ENCODE data around the gene CYP26A1. TPM values are rescaled to one million over a fixed set of nuclear protein-coding genes. Genes with fewer than 3 reads are reported as not detected.
"Not testable (repeated sequence)": the region's sequence is repeated elsewhere in the genome, so short reads cannot be mapped to it uniquely, and the experiment has no call there.

The CYP26A1 gene
- total RNA-seq, 4 donors from 2014 or later = not detected

DNA sequence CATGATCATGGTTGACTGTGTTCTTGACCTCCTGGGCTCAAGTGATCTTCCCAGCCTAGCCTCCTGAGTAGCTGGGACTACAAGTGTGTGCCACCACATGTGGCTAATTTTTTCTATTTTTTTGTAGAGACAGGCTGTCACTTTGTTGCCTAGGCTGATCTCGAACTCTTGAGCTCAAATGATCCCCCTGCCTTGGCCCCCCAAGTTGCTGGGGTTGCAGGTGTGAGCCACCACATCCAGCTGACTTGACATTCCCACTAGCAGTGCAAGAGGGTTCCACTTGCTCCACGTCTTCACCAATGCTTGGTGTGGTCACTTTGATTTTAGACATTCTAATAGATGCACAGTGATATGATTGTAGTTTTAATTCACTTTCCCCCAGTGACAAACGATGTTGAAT is 25.1 kb downstream of the CYP26A1 start:
- H3K4me3 ChIP-seq = no peak overlapping the region
- TF ChIP-seq POLR2A (IDR thresholded peaks at IDR 0.05; ENCODE audit: low read depth) (no peak), POLR2AphosphoS5 (IDR thresholded peaks at IDR 0.05) (no peak), EP300 (IDR thresholded peaks at IDR 0.05) (no peak)
- TF ChIP-seq, protein P1, sequence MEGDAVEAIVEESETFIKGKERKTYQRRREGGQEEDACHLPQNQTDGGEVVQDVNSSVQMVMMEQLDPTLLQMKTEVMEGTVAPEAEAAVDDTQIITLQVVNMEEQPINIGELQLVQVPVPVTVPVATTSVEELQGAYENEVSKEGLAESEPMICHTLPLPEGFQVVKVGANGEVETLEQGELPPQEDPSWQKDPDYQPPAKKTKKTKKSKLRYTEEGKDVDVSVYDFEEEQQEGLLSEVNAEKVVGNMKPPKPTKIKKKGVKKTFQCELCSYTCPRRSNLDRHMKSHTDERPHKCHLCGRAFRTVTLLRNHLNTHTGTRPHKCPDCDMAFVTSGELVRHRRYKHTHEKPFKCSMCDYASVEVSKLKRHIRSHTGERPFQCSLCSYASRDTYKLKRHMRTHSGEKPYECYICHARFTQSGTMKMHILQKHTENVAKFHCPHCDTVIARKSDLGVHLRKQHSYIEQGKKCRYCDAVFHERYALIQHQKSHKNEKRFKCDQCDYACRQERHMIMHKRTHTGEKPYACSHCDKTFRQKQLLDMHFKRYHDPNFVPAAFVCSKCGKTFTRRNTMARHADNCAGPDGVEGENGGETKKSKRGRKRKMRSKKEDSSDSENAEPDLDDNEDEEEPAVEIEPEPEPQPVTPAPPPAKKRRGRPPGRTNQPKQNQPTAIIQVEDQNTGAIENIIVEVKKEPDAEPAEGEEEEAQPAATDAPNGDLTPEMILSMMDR (IDR thresholded peaks at IDR 0.05) = no peak
- H3K4me1 ChIP-seq = no peaks in the 10 kb centered on the region
- 79% methylated on average over 3 of the region's 3 CpGs for WGBS
- H3K36me3 ChIP-seq = no peaks in the 10 kb centered on the region
- intact Hi-C loops (cut with DNase I) = no loop called here
- no peaks in the 10 kb centered on the region for H3K27me3 ChIP-seq
- DNase-seq (ENCODE audit: extremely low spot score) = peak; percentile 60
- no peaks in the 10 kb centered on the region for H3K9me3 ChIP-seq
- no peak overlapping the region for H3K27ac ChIP-seq (replicated peaks in 1 of 4)

DNA sequence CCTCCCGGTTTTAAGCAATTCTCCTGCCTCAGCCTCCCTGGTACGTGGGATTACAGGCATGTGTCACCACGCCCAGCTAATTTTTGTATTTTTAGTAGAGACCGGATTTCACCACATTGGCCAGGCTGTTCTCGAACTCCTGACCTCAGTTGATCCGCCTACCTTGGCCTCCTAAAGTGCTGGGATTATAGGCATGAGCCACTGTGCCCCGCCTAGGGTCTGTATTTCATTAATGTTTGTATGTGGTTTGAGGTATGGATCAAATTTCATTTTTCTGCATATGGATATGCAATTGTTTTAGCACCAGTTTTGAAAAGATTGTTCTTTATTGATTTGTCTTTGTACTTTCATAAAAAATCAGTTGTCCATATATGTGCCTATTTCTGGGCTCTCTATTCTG is 26.0 kb downstream of the CYP26A1 start:
- peak; percentile 60 for DNase-seq (ENCODE audit: extremely low spot score)
- TF ChIP-seq EP300 (IDR thresholded peaks at IDR 0.05) (no peak), POLR2AphosphoS5 (IDR thresholded peaks at IDR 0.05) (no peak)
- TF ChIP-seq, protein P1 (IDR thresholded peaks at IDR 0.05) = no peak
- intact Hi-C loops (cut with DNase I) = no loop called here
- Histone ChIP-seq H3K36me3 (no peaks in the 10 kb centered on the region), H3K27ac (replicated peaks in 1 of 4) (no peak overlapping the region), H3K4me3 (no peak overlapping the region), H3K9me3 (no peaks in the 10 kb centered on the region), H3K4me1 (no peaks in the 10 kb centered on the region), H3K27me3 (no peaks in the 10 kb centered on the region)
- WGBS = 93% methylated on average over 7 of the region's 7 CpGs

DNA sequence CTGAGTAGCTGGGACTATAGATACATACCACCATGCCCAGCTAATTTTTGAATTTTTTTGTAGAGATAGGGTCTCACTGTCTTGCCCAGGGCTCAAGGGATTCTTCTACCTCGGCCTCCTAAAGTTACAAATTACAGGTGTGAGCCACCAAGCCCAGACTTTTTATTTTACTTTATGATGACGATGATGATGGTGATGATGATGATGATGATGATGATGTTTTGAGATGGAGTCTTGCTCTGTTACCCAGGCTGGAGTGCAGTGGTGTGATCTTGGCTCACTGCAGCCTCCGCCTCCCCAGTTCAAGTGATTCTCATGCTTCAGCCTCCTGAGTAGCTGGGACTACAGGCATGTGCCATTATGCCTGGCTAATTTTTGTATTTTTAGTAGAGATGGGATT is 27.5 kb downstream of the CYP26A1 start:
- intact Hi-C loops (cut with DNase I); H3K27me3 ChIP-seq; DNase-seq (ENCODE audit: extremely low spot score); H3K27ac ChIP-seq (replicated peaks in 1 of 4); H3K4me3 ChIP-seq; H3K9me3 ChIP-seq; H3K36me3 ChIP-seq; H3K4me1 ChIP-seq: not testable (repeated sequence)
- 83% methylated on average over 3 of the region's 3 CpGs for WGBS

- intact Hi-C loops (cut with DNase I) = no loop called here
- TF ChIP-seq POLR2AphosphoS5 (IDR thresholded peaks at IDR 0.05) (no peak), EP300 (IDR thresholded peaks at IDR 0.05) (no peak), POLR2A (IDR thresholded peaks at IDR 0.05; ENCODE audit: low read depth) (no peak)
- TF ChIP-seq, protein P1 (IDR thresholded peaks at IDR 0.05) = no peak
- 89% methylated on average over 1 of the region's 1 CpG for WGBS
Measured at GRCh38 chr10:93103953-93104352, 30.3 kb downstream of the CYP26A1 start.

DNA sequence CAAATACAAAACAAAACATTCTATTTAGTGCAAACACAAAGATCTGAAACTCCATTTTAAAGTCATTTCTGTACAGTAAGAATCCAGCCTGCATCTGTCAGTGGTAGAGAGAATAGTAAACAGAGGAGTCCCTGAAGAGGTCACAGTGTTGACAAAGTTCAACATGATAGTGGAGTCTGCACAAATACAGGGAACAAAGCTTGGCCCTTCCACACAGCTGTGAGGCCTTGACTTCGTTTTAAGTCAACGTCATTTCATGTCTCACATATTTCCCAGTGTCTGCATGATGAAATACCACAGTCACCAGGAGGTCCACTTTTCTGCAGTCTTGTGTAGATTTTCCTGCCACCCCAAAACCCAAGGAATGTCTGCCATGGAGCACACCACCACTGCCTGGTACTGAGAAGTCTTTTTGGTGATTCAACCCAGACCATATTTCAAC is 33.0 kb downstream of the CYP26A1 start:
- H3K27me3 ChIP-seq = no peaks in the 10 kb centered on the region
- DNase-seq (ENCODE audit: extremely low spot score) = peak; percentile 19
- H3K36me3 ChIP-seq = no peaks in the 10 kb centered on the region
- TF ChIP-seq EP300 (IDR thresholded peaks at IDR 0.05) (no peak), POLR2AphosphoS5 (IDR thresholded peaks at IDR 0.05) (no peak), POLR2A (IDR thresholded peaks at IDR 0.05; ENCODE audit: low read depth) (no peak)
- TF ChIP-seq, protein P1 (IDR thresholded peaks at IDR 0.05) = no peak
- no peaks in the 10 kb centered on the region for H3K4me1 ChIP-seq
- intact Hi-C loops (cut with DNase I) = no loop called here
- no peak overlapping the region for H3K4me3 ChIP-seq
- H3K9me3 ChIP-seq = no peaks in the 10 kb centered on the region
- WGBS = 39% methylated on average over 2 of the region's 2 CpGs
- H3K27ac ChIP-seq (replicated peaks in 1 of 4) = no peak overlapping the region

More at GRCh38 chr10:93103953-93104352, 30.3 kb downstream of the CYP26A1 start:
- Histone ChIP-seq H3K4me1 (no peaks in the 10 kb centered on the region), H3K9me3 (no peaks in the 10 kb centered on the region), H3K36me3 (no peaks in the 10 kb centered on the region), H3K27ac (replicated peaks in 1 of 4) (no peak overlapping the region), H3K4me3 (no peak overlapping the region), H3K27me3 (no peaks in the 10 kb centered on the region)
- DNase-seq (ENCODE audit: extremely low spot score) = no peak
